Measurements from ENCODE around the gene LGALS3BP. TPM values are rescaled to one million over a fixed set of nuclear protein-coding genes. Genes with fewer than 3 reads are reported as not detected.

The LGALS3BP gene
- total RNA-seq, 1 experiment from 2014 or later = 69.8 TPM

DNA sequence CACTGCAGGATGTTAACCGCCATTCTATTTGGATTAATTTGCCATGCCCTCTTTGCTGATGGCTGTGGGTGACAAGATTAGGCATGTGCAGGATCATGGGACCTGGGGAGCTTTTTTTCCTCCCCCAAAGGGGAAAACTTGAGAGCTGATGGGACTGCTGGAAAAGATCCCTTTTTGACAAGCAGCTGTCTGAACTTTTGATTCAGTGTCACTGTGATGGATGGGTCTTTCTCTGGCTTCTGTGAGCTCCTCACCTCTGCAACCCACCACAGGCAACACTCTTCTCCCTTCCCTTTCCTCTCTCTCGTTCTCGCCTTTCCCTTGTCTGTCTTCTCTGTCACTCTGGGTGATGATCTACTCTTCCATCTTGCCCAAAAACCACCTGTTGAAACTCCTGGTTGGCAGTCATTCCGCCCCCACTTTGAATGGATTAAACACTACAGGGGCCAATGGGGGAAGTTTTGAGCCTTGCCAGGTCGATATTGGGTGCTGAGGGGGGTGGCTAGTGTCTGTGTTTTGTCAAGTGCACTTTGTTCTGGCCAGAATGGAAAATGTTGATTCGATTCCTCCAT is 32.9 kb upstream of the LGALS3BP start:
- H2BK20ac ChIP-seq (ENCODE audit: low read depth, low read length, poor library complexity, severe bottlenecking) = no peak overlapping the region
- no peak for DNase-seq
- no peak overlapping the region for H2BK120ac ChIP-seq (ENCODE audit: low read depth, low read length, poor library complexity, severe bottlenecking)
- no peak overlapping the region for H3K9ac ChIP-seq (ENCODE audit: extremely low read depth, insufficient read length, low read length)
- no peak overlapping the region for H4K5ac ChIP-seq (ENCODE audit: insufficient read length, low read depth, low read length)
- no peak overlapping the region for H3K27ac Mint-ChIP-seq
- H3K9me3 ChIP-seq (ENCODE audit: control insufficient read depth, low read depth, low read length) = peaks cover 13% of the 10 kb centered on the region
- no peak overlapping the region for H4K8ac ChIP-seq (replicated peaks; ENCODE audit: insufficient read length, low read depth, low read length)
- no peak overlapping the region for H2AFZ ChIP-seq (ENCODE audit: low read length)
- H3K4ac ChIP-seq (ENCODE audit: low read depth, low read length) = no peak overlapping the region
- H3T11ph ChIP-seq (ENCODE audit: low read length) = no peak overlapping the region
- H3K14ac ChIP-seq (ENCODE audit: insufficient read depth, low read length) = no peak overlapping the region
- no peak overlapping the region for H2BK15ac ChIP-seq (ENCODE audit: low read depth, low read length)
- H3K23ac ChIP-seq (ENCODE audit: insufficient read length, low read depth, low read length) = no peak overlapping the region
- peaks cover 68% of the 10 kb centered on the region for H3K27me3 Mint-ChIP-seq (ENCODE audit: low read depth)
- no peak overlapping the region for H3K56ac ChIP-seq (ENCODE audit: insufficient read length, low read depth, low read length)
- H3K4me3 Mint-ChIP-seq = no peak overlapping the region
- H3K18ac ChIP-seq (ENCODE audit: insufficient read length, low read depth, low read length) = no peak overlapping the region
- H3K27ac ChIP-seq (ENCODE audit: insufficient read length, low read depth, low read length) = no peak overlapping the region
- no peak overlapping the region for H2AK5ac ChIP-seq (ENCODE audit: insufficient read length, low read length)
- no peaks in the 10 kb centered on the region for H4K20me1 ChIP-seq (ENCODE audit: control insufficient read depth, insufficient read depth, insufficient read length)
- peaks cover 4 to 11% (median 5%) of the 10 kb centered on the region in 3 experiments; a peak in 6 of 7 replicates for H3K36me3 Mint-ChIP-seq (ENCODE audit: insufficient read depth in 1 of 3, low read depth in 3 of 3)
- H3K4me1 ChIP-seq (ENCODE audit: insufficient read depth, low read length) = no peaks in the 10 kb centered on the region
- TF ChIP-seq, protein P1, sequence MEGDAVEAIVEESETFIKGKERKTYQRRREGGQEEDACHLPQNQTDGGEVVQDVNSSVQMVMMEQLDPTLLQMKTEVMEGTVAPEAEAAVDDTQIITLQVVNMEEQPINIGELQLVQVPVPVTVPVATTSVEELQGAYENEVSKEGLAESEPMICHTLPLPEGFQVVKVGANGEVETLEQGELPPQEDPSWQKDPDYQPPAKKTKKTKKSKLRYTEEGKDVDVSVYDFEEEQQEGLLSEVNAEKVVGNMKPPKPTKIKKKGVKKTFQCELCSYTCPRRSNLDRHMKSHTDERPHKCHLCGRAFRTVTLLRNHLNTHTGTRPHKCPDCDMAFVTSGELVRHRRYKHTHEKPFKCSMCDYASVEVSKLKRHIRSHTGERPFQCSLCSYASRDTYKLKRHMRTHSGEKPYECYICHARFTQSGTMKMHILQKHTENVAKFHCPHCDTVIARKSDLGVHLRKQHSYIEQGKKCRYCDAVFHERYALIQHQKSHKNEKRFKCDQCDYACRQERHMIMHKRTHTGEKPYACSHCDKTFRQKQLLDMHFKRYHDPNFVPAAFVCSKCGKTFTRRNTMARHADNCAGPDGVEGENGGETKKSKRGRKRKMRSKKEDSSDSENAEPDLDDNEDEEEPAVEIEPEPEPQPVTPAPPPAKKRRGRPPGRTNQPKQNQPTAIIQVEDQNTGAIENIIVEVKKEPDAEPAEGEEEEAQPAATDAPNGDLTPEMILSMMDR (conservative IDR thresholded peaks at IDR 0.05) = no peak
- H2BK12ac ChIP-seq (ENCODE audit: insufficient read length, low read depth, low read length) = no peak overlapping the region
- no peak overlapping the region for H2BK5ac ChIP-seq (ENCODE audit: insufficient read length, low read length)
- peaks cover 11 to 22% of the 10 kb centered on the region in 2 experiments for H3K4me1 Mint-ChIP-seq
- H3K27me3 ChIP-seq (ENCODE audit: insufficient read depth, low read length) = peaks cover 13% of the 10 kb centered on the region; the same call in 1 of the 2 replicates
- H3K4me2 ChIP-seq (ENCODE audit: insufficient read depth, insufficient read length, low read length) = no peak overlapping the region
- peaks cover 45 to 49% of the 10 kb centered on the region in 2 experiments for H3K9me3 Mint-ChIP-seq
- H3K79me1 ChIP-seq (ENCODE audit: insufficient read depth, low read depth, low read length, poor library complexity, severe bottlenecking) = no peaks in the 10 kb centered on the region
- no CpG with 5 or more reads among the region's 6 CpGs for WGBS (ENCODE audit: extremely low coverage, insufficient read length, low lambda C conversion rate)
- peaks cover 8% of the 10 kb centered on the region for H3K23me2 ChIP-seq (ENCODE audit: insufficient read length, low read depth, low read length, poor library complexity, severe bottlenecking)
- no peak overlapping the region for H4K91ac ChIP-seq (ENCODE audit: insufficient read length, low read depth, low read length)
- peaks cover 3% of the 10 kb centered on the region; the same call in 1 of the 2 replicates for H3K79me2 ChIP-seq (ENCODE audit: insufficient read depth, low read length)
